Vagina (tissue), 2 donors: ENCODE data around the gene GRIA1.

Experiments
- CTCF ChIP-seq, 3 experiments: fragments of 450-650 bp in 2 of 3; fragments of 200-600 bp in 1 of 3; sonication (generic) in 1 of 3; IDR thresholded peaks; one replicate each; pipeline ENCODE4 v1.5.1; 2017 to 2019; ENCODE audit warnings: antibody characterized with exemption in 3 of 3, mild to moderate bottlenecking in 2 of 3, moderate library complexity in 2 of 3
- POLR2A ChIP-seq, 2 donors: fragments of 450-650 bp; IDR thresholded peaks; one replicate each; pipeline ENCODE4 v1.6.1; 2017; ENCODE audit warnings: antibody characterized with exemption in 2 of 2, mild to moderate bottlenecking in 2 of 2, moderate library complexity in 2 of 2
- POLR2AphosphoS5 ChIP-seq, 2 donors: sonication (generic); formaldehyde crosslinking; IDR thresholded peaks; one replicate each; pipeline ENCODE4 v1.9.0; 2017; ENCODE audit warnings: antibody characterized with exemption in 2 of 2, mild to moderate bottlenecking in 2 of 2, low read depth in 1 of 2; ENCODE audit not compliant: insufficient read depth in 1 of 2

DNA sequence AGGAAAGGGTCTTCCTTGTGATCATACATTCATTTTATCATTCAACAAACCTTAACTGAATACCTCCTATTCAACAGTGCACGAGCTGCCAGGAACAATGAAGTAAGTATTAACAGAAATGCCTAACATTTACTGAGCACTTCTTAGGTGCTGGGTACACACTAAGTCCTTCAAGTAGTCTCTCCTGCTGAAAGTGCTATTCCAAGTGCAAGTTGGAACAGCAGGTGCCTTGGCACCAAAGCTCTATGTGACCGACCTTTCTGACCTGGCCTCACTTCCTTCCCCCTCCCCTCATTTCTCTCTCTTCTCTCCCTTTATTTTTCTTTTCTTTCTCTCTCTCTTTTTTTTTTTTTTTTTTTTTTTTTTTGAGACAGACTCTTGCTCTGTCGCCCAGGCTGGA is 94.5 kb downstream of the GRIA1 start:
- no peak for TF ChIP-seq CTCF (IDR thresholded peaks at IDR 0.05)
- TF ChIP-seq POLR2A (IDR thresholded peaks at IDR 0.05): no peak
- no peak for TF ChIP-seq POLR2AphosphoS5 (IDR thresholded peaks at IDR 0.05; ENCODE audit: insufficient read depth in 1 of 2, low read depth in 1 of 2)
